ENCODE data around the gene CD68.

Gene CD68

DNA sequence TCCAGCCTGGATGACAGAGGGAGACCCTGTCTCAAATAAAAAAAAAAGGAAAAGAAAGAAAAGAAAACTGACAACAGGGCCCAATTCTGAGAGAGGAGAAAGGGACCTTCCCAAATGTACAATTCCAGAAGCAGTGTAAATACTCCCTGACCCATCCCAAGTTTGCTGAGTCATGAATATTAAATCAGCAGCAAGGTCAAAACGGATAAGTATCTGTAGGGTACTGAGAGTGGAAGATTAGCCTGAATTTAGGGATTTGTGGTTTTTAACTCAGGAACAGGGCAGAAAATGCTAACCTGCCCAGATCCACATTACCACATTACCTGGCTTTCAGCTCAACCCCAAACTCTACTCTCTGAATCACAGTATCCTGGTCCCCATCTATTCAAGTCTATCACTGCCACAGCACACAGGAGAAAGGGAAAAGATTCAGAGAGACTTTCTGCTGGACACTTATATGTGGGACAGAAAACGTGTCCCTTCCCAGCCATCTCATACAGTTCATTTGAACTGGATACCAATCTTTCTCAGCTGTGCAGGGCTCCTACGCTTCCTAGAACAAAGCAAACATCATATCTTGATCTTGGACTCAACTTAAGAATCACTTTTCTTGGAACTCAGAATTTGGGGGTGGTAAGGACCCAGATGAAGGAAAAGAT lies 32.3 kb downstream of the CD68 start:
- Histone ChIP-seq H3K4me3 (ENCODE audit: low read length) (no peak overlapping the region), H3K27ac (ENCODE audit: low read length) (no peak overlapping the region), H3K4me2 (ENCODE audit: low read length) (no peak overlapping the region), H2AFZ (ENCODE audit: low read depth, low read length) (no peak overlapping the region), H3K27me3 (ENCODE audit: low read depth, low read length) (no peaks in the 10 kb centered on the region), H3K79me2 (ENCODE audit: low read length) (peaks cover 35% of the 10 kb centered on the region), H3K9ac (ENCODE audit: low read length) (no peak overlapping the region), H3K36me3 (replicated peaks; ENCODE audit: low read depth, low read length) (no peaks in the 10 kb centered on the region), H3K9me3 (ENCODE audit: insufficient read depth, low read length) (no peaks in the 10 kb centered on the region), H3K4me1 (ENCODE audit: low read length) (peaks cover 11% of the 10 kb centered on the region), H4K20me1 (ENCODE audit: insufficient read depth, low read length) (peaks cover 6% of the 10 kb centered on the region; the same call in 1 of the 2 replicates)
- no peak for TF ChIP-seq EZH2phosphoT487 (IDR thresholded peaks at IDR 0.05; ENCODE audit: low read depth)
- TF ChIP-seq, protein P1, sequence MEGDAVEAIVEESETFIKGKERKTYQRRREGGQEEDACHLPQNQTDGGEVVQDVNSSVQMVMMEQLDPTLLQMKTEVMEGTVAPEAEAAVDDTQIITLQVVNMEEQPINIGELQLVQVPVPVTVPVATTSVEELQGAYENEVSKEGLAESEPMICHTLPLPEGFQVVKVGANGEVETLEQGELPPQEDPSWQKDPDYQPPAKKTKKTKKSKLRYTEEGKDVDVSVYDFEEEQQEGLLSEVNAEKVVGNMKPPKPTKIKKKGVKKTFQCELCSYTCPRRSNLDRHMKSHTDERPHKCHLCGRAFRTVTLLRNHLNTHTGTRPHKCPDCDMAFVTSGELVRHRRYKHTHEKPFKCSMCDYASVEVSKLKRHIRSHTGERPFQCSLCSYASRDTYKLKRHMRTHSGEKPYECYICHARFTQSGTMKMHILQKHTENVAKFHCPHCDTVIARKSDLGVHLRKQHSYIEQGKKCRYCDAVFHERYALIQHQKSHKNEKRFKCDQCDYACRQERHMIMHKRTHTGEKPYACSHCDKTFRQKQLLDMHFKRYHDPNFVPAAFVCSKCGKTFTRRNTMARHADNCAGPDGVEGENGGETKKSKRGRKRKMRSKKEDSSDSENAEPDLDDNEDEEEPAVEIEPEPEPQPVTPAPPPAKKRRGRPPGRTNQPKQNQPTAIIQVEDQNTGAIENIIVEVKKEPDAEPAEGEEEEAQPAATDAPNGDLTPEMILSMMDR (IDR thresholded peaks at IDR 0.05; ENCODE audit: low read depth, low read length): no peak

DNA sequence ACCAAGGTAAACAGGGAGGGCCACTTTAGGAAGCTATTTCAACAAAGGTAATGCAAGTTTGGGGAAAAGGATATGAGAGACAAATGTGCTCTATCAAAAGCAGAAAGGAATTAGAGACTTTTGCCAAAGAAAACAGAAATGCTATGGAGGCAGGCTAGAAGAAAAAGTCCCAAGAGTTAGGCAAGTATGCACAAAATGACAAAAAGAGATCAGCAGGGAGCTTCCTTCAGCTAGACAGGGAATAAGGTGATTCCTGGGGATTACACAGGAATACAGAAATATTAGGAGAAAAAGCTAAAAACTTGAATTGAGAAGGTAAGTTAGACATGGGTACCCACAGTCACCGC lies 32.8 kb downstream of the CD68 start:
- no peak overlapping the region for H3K27ac ChIP-seq (ENCODE audit: low read length)
- no peak overlapping the region for H3K9ac ChIP-seq (ENCODE audit: low read length)
- no peak overlapping the region for H3K4me3 ChIP-seq (ENCODE audit: low read length)
- H3K27me3 ChIP-seq (ENCODE audit: low read depth, low read length): no peaks in the 10 kb centered on the region
- H2AFZ ChIP-seq (ENCODE audit: low read depth, low read length): no peak overlapping the region
- no peak for TF ChIP-seq EZH2phosphoT487 (IDR thresholded peaks at IDR 0.05; ENCODE audit: low read depth)
- H3K4me1 ChIP-seq (ENCODE audit: low read length): peaks cover 11% of the 10 kb centered on the region
- H3K9me3 ChIP-seq (ENCODE audit: insufficient read depth, low read length): no peaks in the 10 kb centered on the region
- H3K79me2 ChIP-seq (ENCODE audit: low read length): peaks cover 35% of the 10 kb centered on the region
- peaks cover 6% of the 10 kb centered on the region; the same call in 1 of the 2 replicates for H4K20me1 ChIP-seq (ENCODE audit: insufficient read depth, low read length)
- no peak overlapping the region for H3K4me2 ChIP-seq (ENCODE audit: low read length)
- no peaks in the 10 kb centered on the region for H3K36me3 ChIP-seq (replicated peaks; ENCODE audit: low read depth, low read length)

DNA sequence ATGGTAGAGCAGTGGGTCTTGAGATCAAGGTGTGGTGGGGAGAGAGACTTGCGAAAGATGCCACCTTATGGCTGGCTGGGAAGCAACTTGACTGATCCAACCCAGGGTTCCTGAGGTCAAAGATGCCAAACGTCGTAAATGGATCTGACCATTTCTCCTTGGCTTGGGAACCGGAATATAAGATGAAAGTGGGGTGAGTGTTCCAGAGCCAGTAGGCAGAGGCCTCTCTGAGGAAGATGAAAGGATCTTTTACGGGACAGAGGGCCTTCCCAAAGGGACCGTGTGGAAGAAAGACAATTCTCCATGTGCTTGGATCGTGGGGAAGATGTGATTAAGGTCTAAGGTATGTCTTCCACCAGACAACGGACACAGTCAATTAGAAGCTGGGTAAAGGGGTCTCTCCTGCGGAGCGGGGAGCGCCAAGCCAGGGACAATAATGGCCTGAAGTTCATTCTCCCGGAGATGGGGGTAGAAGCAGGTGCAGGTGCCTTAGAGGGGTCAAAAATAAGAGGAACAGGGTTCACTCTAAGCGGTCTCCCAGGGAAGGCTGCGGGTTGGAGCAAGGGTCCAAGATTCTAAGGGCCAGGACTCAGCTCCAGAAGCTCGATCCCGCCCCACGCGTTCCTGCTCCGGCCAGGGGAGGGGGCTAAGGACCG lies 34.5 kb downstream of the CD68 start:
- TF ChIP-seq EZH2phosphoT487 (IDR thresholded peaks at IDR 0.05; ENCODE audit: low read depth): no peak
- TF ChIP-seq, protein P1 (IDR thresholded peaks at IDR 0.05; ENCODE audit: low read depth, low read length): no peak
- peaks cover 35% of the 10 kb centered on the region for H3K79me2 ChIP-seq (ENCODE audit: low read length)
- H3K4me3 ChIP-seq (ENCODE audit: low read length): peak overlapping the region; percentile 92
- peaks cover 6% of the 10 kb centered on the region; the same call in 1 of the 2 replicates for H4K20me1 ChIP-seq (ENCODE audit: insufficient read depth, low read length)
- no peak overlapping the region for H2AFZ ChIP-seq (ENCODE audit: low read depth, low read length)
- H3K27me3 ChIP-seq (ENCODE audit: low read depth, low read length): no peaks in the 10 kb centered on the region
- H3K9me3 ChIP-seq (ENCODE audit: insufficient read depth, low read length): no peaks in the 10 kb centered on the region
- H3K4me1 ChIP-seq (ENCODE audit: low read length): peaks cover 11% of the 10 kb centered on the region
- H3K36me3 ChIP-seq (replicated peaks; ENCODE audit: low read depth, low read length): no peaks in the 10 kb centered on the region
- peak overlapping the region; percentile 97 for H3K4me2 ChIP-seq (ENCODE audit: low read length)
- peak overlapping the region; percentile 42 for H3K27ac ChIP-seq (ENCODE audit: low read length)
- peak overlapping the region; percentile 80 for H3K9ac ChIP-seq (ENCODE audit: low read length)

DNA sequence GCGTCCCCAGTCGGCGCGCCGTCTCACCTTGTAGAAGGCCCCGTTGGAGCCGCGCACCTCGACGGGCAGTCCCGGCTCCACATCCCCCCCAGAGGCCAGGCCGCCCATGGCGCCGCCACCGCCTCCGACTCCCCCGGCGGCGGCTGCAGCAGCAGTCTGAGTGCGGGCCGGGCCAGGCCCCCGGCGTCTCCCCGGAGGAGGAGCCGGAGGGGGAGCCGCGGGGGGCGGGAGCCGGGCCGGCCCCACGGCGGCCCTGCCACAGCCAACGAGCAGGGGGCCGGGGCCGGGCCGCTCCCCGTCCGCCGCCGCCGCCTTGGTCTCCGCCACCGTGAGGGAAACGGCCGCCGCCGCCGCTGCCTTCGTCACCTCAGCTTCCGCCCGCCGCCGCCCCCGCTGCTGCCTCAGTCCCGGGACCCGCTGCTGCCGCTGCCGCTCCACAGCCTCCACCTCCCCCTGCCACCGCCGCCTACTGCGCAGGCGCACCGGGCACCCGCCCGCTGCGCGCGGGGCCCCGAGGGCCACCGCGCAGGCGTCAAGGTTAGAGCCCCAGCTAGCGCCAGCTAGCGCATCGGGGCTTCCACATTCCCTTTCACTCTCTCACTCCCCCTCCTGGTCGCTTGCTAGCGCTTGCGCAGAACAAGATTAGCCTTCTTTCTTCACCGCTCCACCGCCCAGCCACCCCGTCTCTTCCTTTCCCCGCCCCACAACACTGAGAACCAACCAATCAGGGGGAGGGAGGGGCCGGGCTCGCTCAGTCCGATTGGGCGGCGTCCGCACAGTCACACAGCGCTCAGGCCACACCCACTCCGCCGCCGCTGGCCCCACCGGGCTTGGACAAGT lies 35.2 kb downstream of the CD68 start, which contains the start of gene FXR2:
FXR2 (minus strand) TSS at position 473 of the 840 bp plus-strand sequence; CDS start at position 108, 365 bp downstream.
- Histone ChIP-seq H2AFZ (ENCODE audit: low read depth, low read length) (peak within 1 kb of the TSS; percentile 76; the same call in 1 of the 2 replicates), H3K36me3 (replicated peaks; ENCODE audit: low read depth, low read length) (no peaks in the 10 kb centered on the region), H3K9me3 (ENCODE audit: insufficient read depth, low read length) (no peaks in the 10 kb centered on the region), H3K4me1 (ENCODE audit: low read length) (peaks cover 11% of the 10 kb centered on the region), H3K79me2 (ENCODE audit: low read length) (peaks cover 35% of the 10 kb centered on the region), H3K4me2 (ENCODE audit: low read length) (peak within 1 kb of the TSS; percentile 97), H3K27ac (ENCODE audit: low read length) (peak within 1 kb of the TSS; percentile 53), H3K9ac (ENCODE audit: low read length) (peak within 1 kb of the TSS; percentile 80), H3K4me3 (ENCODE audit: low read length) (peak within 1 kb of the TSS; percentile 92), H3K27me3 (ENCODE audit: low read depth, low read length) (no peaks in the 10 kb centered on the region), H4K20me1 (ENCODE audit: insufficient read depth, low read length) (peaks cover 6% of the 10 kb centered on the region; the same call in 1 of the 2 replicates)
- no peak for TF ChIP-seq EZH2phosphoT487 (IDR thresholded peaks at IDR 0.05; ENCODE audit: low read depth)
- TF ChIP-seq, protein P1 (IDR thresholded peaks at IDR 0.05; ENCODE audit: low read depth, low read length): peak; percentile 42

All from OCI-LY3 (cell line).